DMS114 treated with DMSO at 0.1 percent for 48 hours (cell line): ENCODE measurements around the gene ENAH.

Source experiments
- DNase-seq: peaks from one replicate; lab custom pipeline; 2025; ENCODE audit not compliant: unreplicated experiment; lab: John Stamatoyannopoulos, UW

The ENAH gene

GRCh38 chr1:225461533-225462428 is 191.1 kb downstream of the ENAH start:
- no peak for DNase-seq

- DNase-seq = no peak
Observed at GRCh38 chr1:225460737-225461532, 192.0 kb downstream of the ENAH start.

DNA sequence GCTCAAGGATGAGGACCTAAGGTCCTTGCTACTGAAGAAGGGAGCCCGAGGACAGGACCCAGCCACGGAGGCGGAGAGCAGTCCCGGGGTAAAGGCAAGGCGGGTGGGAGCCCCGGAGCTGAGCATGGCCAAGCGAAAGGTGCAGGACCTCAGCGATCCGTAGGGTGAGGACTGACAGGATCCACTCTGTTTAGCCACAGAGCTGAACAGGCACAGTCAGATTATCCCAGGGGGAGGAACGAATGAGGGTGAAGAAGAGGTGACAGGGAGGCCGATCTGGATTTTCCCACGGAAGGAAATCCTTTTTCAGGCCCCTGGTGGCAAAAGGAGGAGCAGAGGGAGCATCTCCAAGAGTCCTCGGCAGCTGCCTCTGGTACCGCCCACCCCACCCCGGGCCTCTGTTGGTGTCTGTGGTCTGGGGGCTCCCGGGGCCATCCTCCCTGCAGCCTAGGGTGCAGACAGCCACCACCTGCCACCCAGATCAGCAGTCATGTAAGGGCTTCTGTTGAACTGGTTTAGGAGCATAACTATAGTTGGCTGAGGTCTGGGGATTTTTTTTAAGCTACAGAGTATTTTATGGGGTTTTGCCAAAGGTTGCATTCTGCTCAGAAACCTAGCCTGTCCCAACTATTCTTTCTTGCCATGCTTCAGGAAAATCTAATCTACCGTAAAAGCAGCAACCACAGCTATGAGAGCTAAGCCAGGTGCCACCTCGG is 192.7 kb downstream of the ENAH start:
- DNase-seq = no peak

- no peak for DNase-seq
Observed at GRCh38 chr1:225458222-225458631, 194.7 kb downstream of the ENAH start.

DNA sequence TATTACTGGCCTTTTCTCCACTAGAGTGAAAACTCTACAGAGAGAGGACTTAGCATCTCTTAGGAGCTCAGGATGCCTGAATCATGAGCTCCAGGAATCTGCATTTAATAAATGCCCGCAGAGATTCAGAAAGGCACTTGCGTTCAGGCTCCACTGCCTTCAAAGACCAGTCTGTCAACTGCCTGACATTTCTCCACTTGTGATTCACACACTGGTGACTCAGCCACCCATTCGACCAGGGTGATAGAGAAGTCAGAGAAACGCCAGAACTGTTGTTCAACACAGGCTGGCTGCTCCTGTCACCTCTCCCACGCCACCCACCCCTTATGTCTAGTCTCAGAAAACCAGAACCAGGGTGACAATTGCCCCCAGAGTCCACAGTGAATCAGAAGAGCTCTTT is 198.2 kb downstream of the ENAH start:
- no peak for DNase-seq

DNA sequence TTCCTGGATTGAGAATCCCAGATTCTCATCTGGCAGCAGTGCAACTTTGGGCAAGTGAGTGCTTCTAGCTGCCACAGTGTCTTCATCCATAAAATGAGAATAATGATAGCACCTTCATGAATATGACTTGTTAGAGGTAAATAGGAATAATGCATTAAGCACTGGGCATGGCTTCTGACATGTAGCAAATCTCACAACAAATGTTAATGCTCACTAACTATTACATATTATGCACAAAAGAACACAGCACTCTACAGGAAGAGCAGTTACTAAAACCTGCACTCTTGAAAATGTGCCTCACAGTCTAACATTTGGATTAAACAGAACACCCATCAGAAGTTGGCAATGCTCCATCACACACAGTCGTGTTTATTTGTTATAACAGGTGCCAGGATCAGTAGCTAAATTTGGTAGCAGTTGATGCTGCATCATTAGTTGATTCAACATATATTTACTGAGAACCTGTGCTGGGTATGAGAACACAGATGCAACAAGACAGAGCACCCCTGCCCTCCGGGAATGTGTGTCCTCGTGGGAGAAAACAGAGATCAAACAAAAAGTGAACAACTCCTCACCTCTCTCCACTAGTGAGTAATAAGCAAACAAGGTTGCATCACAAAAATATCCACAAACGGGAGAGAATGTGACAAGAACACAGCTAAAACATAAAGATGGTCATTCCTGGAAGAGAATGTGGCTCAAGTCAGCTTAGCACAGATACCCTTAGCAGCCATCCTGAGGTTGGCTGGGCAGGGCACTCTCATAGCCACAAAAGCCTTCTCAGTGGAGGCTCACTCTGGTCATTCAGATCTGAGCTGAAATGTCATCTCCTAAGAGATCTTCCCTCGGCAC is 198.9 kb downstream of the ENAH start:
- DNase-seq = no peak

GRCh38 chr1:225451840-225452515 is 200.9 kb downstream of the ENAH start:
- no peak for DNase-seq

DNA sequence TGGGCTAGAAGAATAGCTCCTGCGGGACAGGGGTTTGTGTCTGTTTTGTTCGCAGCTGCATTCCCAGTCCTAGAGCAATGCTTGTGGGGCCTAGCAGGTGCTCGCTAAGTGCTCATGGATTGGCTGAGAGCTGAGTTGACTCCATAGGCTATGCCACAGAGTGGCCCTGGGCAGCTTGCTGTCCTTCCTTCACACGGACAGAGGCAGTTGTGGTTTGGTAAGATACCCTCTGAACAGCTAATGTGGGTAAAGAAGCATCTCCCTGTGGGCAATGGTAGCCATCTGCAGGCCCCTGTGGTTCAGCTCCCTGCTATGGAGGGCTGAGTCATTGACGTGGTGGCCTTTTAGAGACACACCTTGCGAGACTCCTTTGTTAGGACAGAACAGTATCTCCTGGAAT is 201.6 kb downstream of the ENAH start:
- DNase-seq = no peak

DNA sequence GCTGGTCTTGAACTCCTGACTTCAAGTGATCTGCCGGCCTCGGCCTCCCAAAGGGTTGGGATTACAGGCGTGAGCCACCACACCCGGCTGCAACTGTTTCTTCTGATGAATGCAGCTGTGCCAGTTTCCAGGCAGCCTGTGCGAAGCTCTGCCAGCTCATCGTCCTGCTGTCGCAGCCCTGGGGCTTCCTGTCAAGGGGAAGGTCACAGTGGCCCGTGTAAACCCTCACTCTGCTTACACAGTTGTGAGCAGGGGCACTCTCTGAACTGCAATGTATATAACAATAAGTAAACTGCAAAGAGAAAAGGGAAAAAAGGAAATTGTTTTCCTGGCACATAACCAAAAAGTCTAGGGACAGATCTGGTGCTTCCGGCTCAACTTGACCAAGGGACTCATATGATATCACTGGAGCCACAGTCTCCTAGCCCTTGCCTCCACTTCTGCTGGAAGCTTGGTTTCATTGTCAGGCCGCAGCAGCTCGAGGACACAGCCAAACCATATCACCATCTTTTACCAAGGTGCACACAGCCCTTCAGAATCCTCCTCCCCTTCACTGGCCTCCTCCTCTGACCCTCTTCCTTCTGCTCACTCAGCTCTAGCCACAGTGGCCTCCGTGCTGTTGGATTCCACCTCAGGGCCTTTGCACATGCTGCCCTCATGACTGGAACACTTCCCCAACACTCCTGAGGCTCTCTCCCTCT is 202.3 kb downstream of the ENAH start:
- DNase-seq = no peak

- DNase-seq = no peak
Observed at GRCh38 chr1:225449774-225450173, 203.1 kb downstream of the ENAH start.

GRCh38 chr1:225449261-225449660 is 203.7 kb downstream of the ENAH start:
- no peak for DNase-seq

DNA sequence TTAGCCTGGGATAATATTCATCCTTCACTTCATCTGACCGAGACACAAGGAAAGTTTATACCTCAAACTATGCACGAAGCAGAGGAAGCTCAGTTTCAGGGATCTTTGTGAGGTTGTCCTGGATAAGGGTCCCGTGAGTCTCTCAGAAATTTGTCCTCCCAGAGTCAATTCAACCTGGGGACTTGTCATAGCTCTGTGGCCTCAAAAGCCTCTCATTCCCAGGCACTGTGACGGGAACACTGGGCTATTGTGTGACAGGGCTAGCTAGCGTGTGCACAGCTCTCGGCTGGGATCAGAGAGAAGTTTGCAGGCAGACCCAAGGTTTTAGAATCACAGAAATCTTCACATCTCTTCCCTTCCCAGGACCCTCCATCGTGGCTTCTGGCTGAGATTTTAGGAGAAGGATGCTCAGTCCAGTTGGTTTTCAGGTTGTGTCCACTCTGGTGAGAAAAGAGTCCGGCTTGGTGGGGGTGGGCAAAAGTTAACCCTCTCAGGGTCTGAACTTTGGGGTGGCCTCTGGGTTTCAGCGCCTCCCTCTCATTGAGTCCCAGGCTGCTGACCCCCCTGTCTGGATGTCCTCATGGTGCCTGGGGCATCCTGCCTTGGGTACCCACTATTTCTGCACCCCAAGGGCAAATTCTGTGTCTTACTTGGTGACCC is 204.6 kb downstream of the ENAH start:
- no peak for DNase-seq

- no peak for DNase-seq
Observed at GRCh38 chr1:225447650-225448089, 205.3 kb downstream of the ENAH start.

DNA sequence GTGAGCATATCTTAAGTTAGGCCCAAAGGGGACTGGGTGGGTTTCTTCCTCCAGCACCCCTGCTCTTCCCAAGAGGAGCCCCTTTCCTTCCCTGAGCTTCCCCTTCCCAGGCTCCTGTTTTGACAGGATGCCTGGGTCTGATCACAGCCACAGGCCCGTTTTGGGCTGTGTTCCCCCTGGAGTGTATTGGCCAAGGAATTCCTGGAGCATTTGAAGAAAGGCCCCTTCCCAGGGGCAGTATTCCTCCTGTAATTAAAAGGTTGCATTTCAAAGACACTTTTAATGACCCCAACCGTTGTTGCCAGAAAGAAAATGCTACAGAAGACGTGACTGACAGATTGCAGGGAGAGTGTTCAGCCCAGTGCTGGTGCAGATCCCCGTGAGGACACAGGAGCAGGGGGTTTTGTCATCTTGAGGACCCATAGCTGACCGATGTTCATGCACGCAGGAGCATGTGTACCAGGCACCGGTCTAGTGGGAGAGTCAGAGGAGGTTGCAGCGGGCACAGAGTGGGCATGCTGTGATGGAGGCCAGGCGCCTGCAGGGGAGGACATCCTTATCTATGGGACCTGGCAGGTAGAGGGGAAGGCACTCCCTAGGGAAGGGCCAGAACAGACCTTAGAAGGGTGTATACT is 205.8 kb downstream of the ENAH start:
- no peak for DNase-seq

- no peak for DNase-seq
Observed at GRCh38 chr1:225446595-225446960, 206.3 kb downstream of the ENAH start.

DNA sequence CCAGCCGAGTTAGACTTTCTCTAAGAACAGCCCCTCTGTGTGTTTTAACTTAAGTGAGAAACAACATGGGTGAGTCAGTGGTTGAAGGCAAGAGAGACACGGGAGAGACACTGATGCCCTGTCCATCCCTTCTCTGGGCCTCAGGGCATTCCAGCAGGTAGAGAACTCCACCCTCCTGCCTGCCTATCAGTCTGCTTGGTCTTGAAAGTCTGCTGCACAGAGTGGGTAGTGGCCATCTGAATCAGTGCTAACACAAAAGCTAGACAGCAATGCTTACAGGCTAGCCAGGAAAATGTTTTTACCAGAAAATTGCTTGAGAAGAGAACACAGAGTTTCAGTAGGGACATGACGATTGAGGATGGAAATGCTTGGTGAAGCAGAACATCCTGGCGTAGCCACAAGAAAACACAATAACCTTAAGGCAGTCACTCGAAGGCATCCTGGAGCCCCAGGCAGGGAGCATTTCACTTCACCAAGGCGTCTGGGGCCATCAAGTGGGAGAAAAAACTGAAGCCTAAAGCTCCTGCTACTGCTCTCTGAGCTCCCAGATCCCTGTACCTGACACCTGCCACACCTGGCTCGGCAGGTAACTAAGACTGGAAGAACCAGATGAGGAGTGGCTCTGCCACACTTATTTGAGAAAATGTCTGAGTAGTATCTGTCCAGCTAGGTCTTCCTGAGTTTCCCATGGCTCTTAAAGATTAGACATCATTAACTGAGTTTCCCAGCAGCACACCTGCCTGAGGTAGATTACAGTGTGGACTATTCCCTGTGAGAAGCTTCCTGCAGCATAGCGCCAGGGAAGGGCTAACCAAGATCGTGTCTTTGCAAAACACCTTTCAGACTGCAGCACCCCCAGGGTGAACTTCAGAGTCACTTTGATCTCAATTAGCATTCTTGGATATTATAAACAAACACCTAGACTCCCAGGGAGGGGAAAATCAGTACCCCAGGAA is 207.0 kb downstream of the ENAH start:
- no peak for DNase-seq

- DNase-seq = no peak
Observed at GRCh38 chr1:225442123-225442505, 210.8 kb downstream of the ENAH start.
